ENCODE results near the gene ZBTB3. TPM values are rescaled to one million over a fixed set of nuclear protein-coding genes. Genes with fewer than 3 reads are reported as not detected.
A peak's percentile ranks its signal among the peaks of the same experiment; 100 is the strongest.

The ZBTB3 gene
- polyA plus RNA-seq, 2 of the 4 experiments (the other 2 are of a cell fraction) = 2.0 to 3.1 TPM

DNA sequence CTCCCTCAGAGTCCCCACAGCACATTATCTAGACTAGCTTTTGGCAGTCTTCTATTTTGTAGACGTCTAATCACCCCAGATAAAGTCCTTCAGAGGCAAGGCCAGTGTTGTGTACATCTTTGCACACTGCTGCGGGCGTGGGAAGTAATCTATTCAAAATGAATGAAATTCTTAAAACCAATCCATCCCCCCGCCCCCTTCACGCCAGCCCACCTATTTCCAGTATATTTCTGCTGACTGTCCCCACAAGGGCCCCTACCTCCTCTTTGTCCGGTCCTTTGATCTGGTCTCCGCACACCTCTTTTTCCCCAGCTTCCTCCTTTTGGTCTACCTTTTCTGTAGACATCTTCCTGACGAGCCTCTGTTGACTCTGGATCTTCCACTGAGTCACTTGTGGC lies 47.1 kb downstream of the ZBTB3 start:
- H3K4me1 ChIP-seq = peaks cover 26% of the 10 kb centered on the region
- peak overlapping the region; percentile 78 for H3K4me2 ChIP-seq
- DNase-seq (ENCODE audit: low read depth in 1 of 2, low spot score in 1 of 2) (no peak), FAIRE-seq (no peak), ATAC-seq (no peak)
- no peak overlapping the region for H3K4me3 ChIP-seq
- no peaks in the 10 kb centered on the region for H3K9me3 ChIP-seq
- CTCF ChIA-PET = interaction anchor here (1.0 to 5.3 kb wide), 8 partner anchors 9 to 56 kb away, joined by 3 to 37 read pairs (median 6); partner anchors contain the start of genes HNRNPUL2, LBHD1, TTC9C and UQCC3
- peak overlapping the region in 1 of 2 experiments; percentile 92; a peak in 2 of 6 replicates for H3K27ac ChIP-seq
- POLR2A ChIA-PET = interaction anchor here (1.0 to 6.1 kb wide), 7 partner anchors 21 to 294 kb away, joined by 3 to 64 read pairs (median 7); partner anchors contain the start of genes C11orf98, CSKMT, EEF1G and HNRNPUL2
- 85% methylated on average over 8 of the region's 8 CpGs for WGBS (ENCODE audit: missing lambda C conversion rate)
- TF ChIP-seq REST (IDR thresholded peaks at IDR 0.05) (no peak), SMC3 (IDR thresholded peaks at IDR 0.05) (no peak), JUNB (IDR thresholded peaks at IDR 0.05) (no peak), MYC (IDR thresholded peaks at IDR 0.05; ENCODE audit: borderline replicate concordance, low read length) (no peak), GATA3 (IDR thresholded peaks at IDR 0.05; ENCODE audit: borderline replicate concordance) (no peak), ZC3H11A (IDR thresholded peaks at IDR 0.05) (no peak), HOXA7 (CRISPR knock-in tag; IDR thresholded peaks at IDR 0.05) (no peak), EP300 (IDR thresholded peaks at IDR 0.05) (no peak), ZNF302 (CRISPR knock-in tag; IDR thresholded peaks at IDR 0.05) (no peak), TP53 (CRISPR knock-in tag; IDR thresholded peaks at IDR 0.05) (no peak)

- 30% methylated on average over 40 of the region's 73 CpGs for WGBS (ENCODE audit: missing lambda C conversion rate)
- ChIA-PET POLR2A (interaction anchor here (0.8 to 6.1 kb wide), 11 partner anchors 10 to 293 kb away, joined by 3 to 64 read pairs (median 5); partner anchors contain the start of genes C11orf98, CSKMT, EEF1G and HNRNPUL2), CTCF (interaction anchor here (0.7 to 5.3 kb wide), 12 partner anchors 12 to 318 kb away, joined by 3 to 39 read pairs (median 5); partner anchors contain the start of genes HNRNPUL2 and TTC9C)
- ATAC-seq (peak; percentile 73 to 87), DNase-seq (ENCODE audit: low read depth in 1 of 2, low spot score in 1 of 2) (peak; percentile 87 to 90), FAIRE-seq (no peak)
- peaks cover 26% of the 10 kb centered on the region for H3K4me1 ChIP-seq
- H3K4me2 ChIP-seq = peak overlapping the region; percentile 78
- peak overlapping the region; percentile 80 to 92 for H3K27ac ChIP-seq
- peak overlapping the region; percentile 69 for H3K4me3 ChIP-seq
- TF ChIP-seq KDM5A (IDR thresholded peaks at IDR 0.05) (no peak), BHLHE40 (IDR thresholded peaks at IDR 0.05; ENCODE audit: low read depth, low read length) (no peak), EP300 (IDR thresholded peaks at IDR 0.05) (no peak), REST (IDR thresholded peaks at IDR 0.05) (no peak), MYC (IDR thresholded peaks at IDR 0.05; ENCODE audit: borderline replicate concordance, low read length) (0 out of 2 replicates have a peak, but pooled peaks have one; percentile 40), MAX (IDR thresholded peaks at IDR 0.05) (peak; percentile 74; the same call in 1 of the 2 replicates), CHD4 (IDR thresholded peaks at IDR 0.05; ENCODE audit: borderline replicate concordance) (no peak), PBX3 (IDR thresholded peaks at IDR 0.05) (peak; percentile 3; the same call in 1 of the 2 replicates), TP53 (CRISPR knock-in tag; IDR thresholded peaks at IDR 0.05) (peak; percentile 74; the same call in 1 of the 2 replicates), TFCP2L1 (CRISPR knock-in tag; IDR thresholded peaks at IDR 0.05) (0 out of 2 replicates have a peak, but pooled peaks have one; percentile 5), NPAS2 (CRISPR knock-in tag; IDR thresholded peaks at IDR 0.05; ENCODE audit: borderline replicate concordance) (no peak), POLR2A (IDR thresholded peaks at IDR 0.05; ENCODE audit: low read length) (peak; percentile 66), KDM1A (IDR thresholded peaks at IDR 0.05; ENCODE audit: low read depth) (no peak), JUN (IDR thresholded peaks at IDR 0.05) (peak in 1 of 2 experiments; percentile 83; a peak in 3 of 5 replicates), ZNF302 (CRISPR knock-in tag; IDR thresholded peaks at IDR 0.05) (no peak), GATA3 (IDR thresholded peaks at IDR 0.05; ENCODE audit: borderline replicate concordance) (0 out of 2 replicates have a peak, but pooled peaks have one; percentile 42)
- TF ChIP-seq, protein P1, sequence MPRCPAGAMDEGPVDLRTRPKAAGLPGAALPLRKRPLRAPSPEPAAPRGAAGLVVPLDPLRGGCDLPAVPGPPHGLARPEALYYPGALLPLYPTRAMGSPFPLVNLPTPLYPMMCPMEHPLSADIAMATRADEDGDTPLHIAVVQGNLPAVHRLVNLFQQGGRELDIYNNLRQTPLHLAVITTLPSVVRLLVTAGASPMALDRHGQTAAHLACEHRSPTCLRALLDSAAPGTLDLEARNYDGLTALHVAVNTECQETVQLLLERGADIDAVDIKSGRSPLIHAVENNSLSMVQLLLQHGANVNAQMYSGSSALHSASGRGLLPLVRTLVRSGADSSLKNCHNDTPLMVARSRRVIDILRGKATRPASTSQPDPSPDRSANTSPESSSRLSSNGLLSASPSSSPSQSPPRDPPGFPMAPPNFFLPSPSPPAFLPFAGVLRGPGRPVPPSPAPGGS (IDR thresholded peaks at IDR 0.05) = 0 out of 3 replicates have a peak, but pooled peaks have one; percentile 42
- TF ChIP-seq, protein P2, sequence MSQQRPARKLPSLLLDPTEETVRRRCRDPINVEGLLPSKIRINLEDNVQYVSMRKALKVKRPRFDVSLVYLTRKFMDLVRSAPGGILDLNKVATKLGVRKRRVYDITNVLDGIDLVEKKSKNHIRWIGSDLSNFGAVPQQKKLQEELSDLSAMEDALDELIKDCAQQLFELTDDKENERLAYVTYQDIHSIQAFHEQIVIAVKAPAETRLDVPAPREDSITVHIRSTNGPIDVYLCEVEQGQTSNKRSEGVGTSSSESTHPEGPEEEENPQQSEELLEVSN (IDR thresholded peaks at IDR 0.05; ENCODE audit: borderline replicate concordance, low read depth) = no peak; the same call in none of the 2 replicates
- no peaks in the 10 kb centered on the region for H3K9me3 ChIP-seq
Measured at GRCh38 chr11:62705880-62706849, 47.8 kb downstream of the ZBTB3 start.
